Measurements from ENCODE around the gene GRIA1.

The GRIA1 gene

GRCh38 chr5:153543959-153544470 lies 53.5 kb downstream of the GRIA1 start:
- Histone ChIP-seq H3K27me3 (ENCODE audit: low read depth) (no peaks in the 10 kb centered on the region), H3K36me3 (replicated peaks) (no peaks in the 10 kb centered on the region), H3K4me3 (no peak overlapping the region), H3K4me1 (no peaks in the 10 kb centered on the region), H3K9me3 (no peaks in the 10 kb centered on the region)
- in situ Hi-C loops (cut with MboI; ENCODE audit: low sequenced_read_pairs), result no loop called here
- DNase-seq (ENCODE audit: low spot score in 2 of 2), result no peak

- no peak for DNase-seq (ENCODE audit: low spot score in 2 of 2)
- Histone ChIP-seq H3K27me3 (ENCODE audit: low read depth) (no peaks in the 10 kb centered on the region), H3K36me3 (replicated peaks) (no peaks in the 10 kb centered on the region), H3K4me1 (no peaks in the 10 kb centered on the region), H3K9me3 (no peaks in the 10 kb centered on the region), H3K4me3 (no peak overlapping the region)
- in situ Hi-C loops (cut with MboI; ENCODE audit: low sequenced_read_pairs), result no loop called here
These were observed 54.2 kb downstream of the GRIA1 start for GRCh38 chr5:153544706-153545105.

- in situ Hi-C loops (cut with MboI; ENCODE audit: low sequenced_read_pairs), result no loop called here
- H3K4me3 ChIP-seq, result no peak overlapping the region
- H3K27me3 ChIP-seq (ENCODE audit: low read depth), result no peaks in the 10 kb centered on the region
- H3K4me1 ChIP-seq, result no peaks in the 10 kb centered on the region
- no peaks in the 10 kb centered on the region for H3K9me3 ChIP-seq
- no peaks in the 10 kb centered on the region for H3K36me3 ChIP-seq (replicated peaks)
- DNase-seq (ENCODE audit: low spot score in 2 of 2), result no peak
These were observed 56.1 kb downstream of the GRIA1 start for GRCh38 chr5:153546566-153546965.

- DNase-seq (ENCODE audit: low spot score in 2 of 2), result no peak
- in situ Hi-C loops (cut with MboI; ENCODE audit: low sequenced_read_pairs), result no loop called here
- H3K4me3 ChIP-seq, result no peak overlapping the region
- no peaks in the 10 kb centered on the region for H3K36me3 ChIP-seq (replicated peaks)
- no peaks in the 10 kb centered on the region for H3K9me3 ChIP-seq
- H3K4me1 ChIP-seq, result no peaks in the 10 kb centered on the region
- no peaks in the 10 kb centered on the region for H3K27me3 ChIP-seq (ENCODE audit: low read depth)
These were observed 61.1 kb downstream of the GRIA1 start for GRCh38 chr5:153551537-153552079.

DNA sequence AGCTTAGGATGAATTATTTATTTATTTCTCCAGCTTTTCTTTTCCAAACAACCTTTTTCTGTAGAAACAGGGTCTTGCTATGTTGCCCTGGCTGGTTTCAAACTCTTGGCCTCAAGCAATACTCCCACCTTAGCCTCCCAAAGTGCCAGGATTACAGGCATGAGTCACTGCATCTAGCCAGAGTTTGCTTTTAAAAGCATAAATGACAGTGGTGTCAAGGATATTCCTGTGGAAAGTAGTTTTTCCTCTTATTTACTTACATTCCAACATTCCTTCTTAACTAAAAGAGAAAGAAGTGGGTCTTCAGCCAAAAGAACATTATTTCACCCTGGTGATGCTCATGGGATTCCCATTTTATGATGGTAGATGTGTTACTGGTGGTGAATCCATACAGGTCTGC lies 62.4 kb downstream of the GRIA1 start:
- DNase-seq (ENCODE audit: low spot score in 2 of 2), result no peak
- no peaks in the 10 kb centered on the region for H3K9me3 ChIP-seq
- H3K36me3 ChIP-seq (replicated peaks), result no peaks in the 10 kb centered on the region
- H3K4me3 ChIP-seq, result no peak overlapping the region
- H3K27me3 ChIP-seq (ENCODE audit: low read depth), result no peaks in the 10 kb centered on the region
- in situ Hi-C loops (cut with MboI; ENCODE audit: low sequenced_read_pairs), result no loop called here
- no peaks in the 10 kb centered on the region for H3K4me1 ChIP-seq

GRCh38 chr5:153555420-153556114 lies 65.1 kb downstream of the GRIA1 start:
- Histone ChIP-seq H3K4me3 (no peak overlapping the region), H3K27me3 (ENCODE audit: low read depth) (no peaks in the 10 kb centered on the region), H3K4me1 (no peaks in the 10 kb centered on the region), H3K36me3 (replicated peaks) (no peaks in the 10 kb centered on the region), H3K9me3 (no peaks in the 10 kb centered on the region)
- no peak for DNase-seq (ENCODE audit: low spot score in 2 of 2)
- in situ Hi-C loops (cut with MboI; ENCODE audit: low sequenced_read_pairs), result no loop called here

- H3K27me3 ChIP-seq (ENCODE audit: low read depth), result no peaks in the 10 kb centered on the region
- DNase-seq (ENCODE audit: low spot score in 2 of 2), result no peak
- H3K36me3 ChIP-seq (replicated peaks), result no peaks in the 10 kb centered on the region
- no peaks in the 10 kb centered on the region for H3K9me3 ChIP-seq
- H3K4me1 ChIP-seq, result no peaks in the 10 kb centered on the region
- no peak overlapping the region for H3K4me3 ChIP-seq
- in situ Hi-C loops (cut with MboI; ENCODE audit: low sequenced_read_pairs), result no loop called here
These were observed 68.5 kb downstream of the GRIA1 start for GRCh38 chr5:153558957-153559356.

DNA sequence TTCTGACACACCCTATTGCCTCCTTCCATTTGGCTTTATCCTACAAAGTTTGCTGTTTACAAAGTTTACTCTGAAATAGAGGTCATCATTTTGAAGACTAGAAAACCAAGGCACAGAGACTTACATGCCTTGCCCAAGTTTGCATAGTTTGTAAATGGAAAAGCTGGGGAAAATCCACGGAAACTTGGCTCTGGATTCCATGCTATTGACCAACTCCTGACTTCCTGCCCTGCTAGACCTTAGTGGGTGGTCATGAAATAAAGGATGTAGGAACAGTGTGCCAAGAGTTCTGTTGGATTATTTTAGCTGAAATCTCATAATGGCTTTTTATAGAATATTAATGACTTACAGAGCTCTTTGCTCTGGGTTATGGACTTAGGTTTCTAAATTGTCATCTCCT lies 69.5 kb downstream of the GRIA1 start:
- no peaks in the 10 kb centered on the region for H3K4me1 ChIP-seq
- in situ Hi-C loops (cut with MboI; ENCODE audit: low sequenced_read_pairs), result no loop called here
- DNase-seq (ENCODE audit: low spot score in 2 of 2), result no peak
- H3K9me3 ChIP-seq, result no peaks in the 10 kb centered on the region
- H3K4me3 ChIP-seq, result no peak overlapping the region
- no peaks in the 10 kb centered on the region for H3K36me3 ChIP-seq (replicated peaks)
- H3K27me3 ChIP-seq (ENCODE audit: low read depth), result no peaks in the 10 kb centered on the region

DNA sequence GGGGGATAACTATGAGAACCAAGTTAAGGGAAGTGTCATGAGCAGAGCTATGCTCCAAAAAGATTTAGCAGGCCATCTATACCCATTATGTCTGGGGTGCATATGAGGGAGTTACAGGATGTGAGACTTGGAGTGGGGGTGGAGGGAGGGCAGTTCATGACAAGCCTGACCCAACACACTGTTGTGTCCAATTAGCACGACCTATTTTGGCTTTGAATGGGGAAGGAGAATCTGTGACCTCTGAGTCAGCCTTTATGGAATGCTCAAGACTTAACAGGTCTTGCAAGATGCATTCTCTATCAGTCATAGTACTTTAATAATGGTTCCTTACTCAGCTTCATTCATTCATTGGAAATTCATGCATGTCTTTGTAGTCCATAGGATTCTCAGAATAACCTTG lies 71.7 kb downstream of the GRIA1 start:
- Histone ChIP-seq H3K9me3 (no peaks in the 10 kb centered on the region), H3K36me3 (replicated peaks) (no peaks in the 10 kb centered on the region), H3K27me3 (ENCODE audit: low read depth) (no peaks in the 10 kb centered on the region), H3K4me1 (no peaks in the 10 kb centered on the region), H3K4me3 (no peak overlapping the region)
- no peak for DNase-seq (ENCODE audit: low spot score in 2 of 2)
- in situ Hi-C loops (cut with MboI; ENCODE audit: low sequenced_read_pairs), result no loop called here

GRCh38 chr5:153565822-153566221 lies 75.4 kb downstream of the GRIA1 start:
- H3K9me3 ChIP-seq, result no peaks in the 10 kb centered on the region
- no peak for DNase-seq (ENCODE audit: low spot score in 2 of 2)
- in situ Hi-C loops (cut with MboI; ENCODE audit: low sequenced_read_pairs), result no loop called here
- H3K27me3 ChIP-seq (ENCODE audit: low read depth), result 0 out of 2 replicates have a peak, but pooled peaks cover 3% of the 10 kb centered on the region
- no peaks in the 10 kb centered on the region for H3K4me1 ChIP-seq
- no peaks in the 10 kb centered on the region for H3K36me3 ChIP-seq (replicated peaks)
- H3K4me3 ChIP-seq, result no peak overlapping the region

DNA sequence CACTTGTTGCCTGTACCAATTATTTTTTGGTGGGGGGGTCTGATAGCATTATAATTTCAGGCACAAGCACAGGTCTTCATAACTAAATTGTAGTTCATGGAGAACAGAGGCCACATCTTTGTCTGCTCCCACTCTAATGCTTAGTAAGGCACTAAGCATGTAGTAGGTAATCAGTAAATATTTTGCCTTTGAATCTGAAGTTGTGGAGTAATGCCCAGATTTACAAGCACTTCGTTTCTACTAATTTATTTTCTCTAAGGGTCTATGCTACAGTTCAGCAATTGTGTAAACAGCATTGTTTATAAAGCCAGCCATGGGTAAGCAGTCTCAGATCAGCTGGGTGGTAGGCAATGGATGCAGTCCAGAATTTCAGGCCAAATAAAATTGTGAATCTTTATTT lies 78.6 kb downstream of the GRIA1 start:
- Histone ChIP-seq H3K4me1 (no peaks in the 10 kb centered on the region), H3K27me3 (ENCODE audit: low read depth) (0 out of 2 replicates have a peak, but pooled peaks cover 3% of the 10 kb centered on the region), H3K4me3 (no peak overlapping the region), H3K9me3 (no peaks in the 10 kb centered on the region), H3K36me3 (replicated peaks) (no peaks in the 10 kb centered on the region)
- in situ Hi-C loops (cut with MboI; ENCODE audit: low sequenced_read_pairs), result no loop called here
- DNase-seq (ENCODE audit: low spot score in 2 of 2), result no peak

GRCh38 chr5:153571162-153571561 lies 80.7 kb downstream of the GRIA1 start:
- in situ Hi-C loops (cut with MboI; ENCODE audit: low sequenced_read_pairs), result no loop called here

GRCh38 chr5:153572411-153573145 lies 82.1 kb downstream of the GRIA1 start:
- in situ Hi-C loops (cut with MboI; ENCODE audit: low sequenced_read_pairs), result no loop called here
- no peak overlapping the region for H3K4me3 ChIP-seq
- H3K4me1 ChIP-seq, result no peaks in the 10 kb centered on the region
- no peaks in the 10 kb centered on the region for H3K36me3 ChIP-seq (replicated peaks)
- no peak for DNase-seq (ENCODE audit: low spot score in 2 of 2)
- 0 out of 2 replicates have a peak, but pooled peaks cover 3% of the 10 kb centered on the region for H3K27me3 ChIP-seq (ENCODE audit: low read depth)
- no peaks in the 10 kb centered on the region for H3K9me3 ChIP-seq

More at GRCh38 chr5:153571162-153571561, 80.7 kb downstream of the GRIA1 start:
- H3K4me1 ChIP-seq, result no peaks in the 10 kb centered on the region
- no peaks in the 10 kb centered on the region for H3K9me3 ChIP-seq
- H3K4me3 ChIP-seq, result no peak overlapping the region
- DNase-seq (ENCODE audit: low spot score in 2 of 2), result no peak
- no peaks in the 10 kb centered on the region for H3K36me3 ChIP-seq (replicated peaks)
- 0 out of 2 replicates have a peak, but pooled peaks cover 3% of the 10 kb centered on the region for H3K27me3 ChIP-seq (ENCODE audit: low read depth)
